Fibroblast of pulmonary artery (primary cell): ENCODE measurements around the gene AZU1.

Experiments
- DNase-seq: peaks from one replicate; pipeline ENCODE4 v3.0.0-alpha.2; 2010; ENCODE audit warnings: low read depth
- H3K4me3 ChIP-seq: replicated peaks from 2 replicates; pipeline ENCODE4 v1.5.1; 2011; ENCODE audit warnings: low read depth, mild to moderate bottlenecking, control low read depth, low read length, moderate library complexity
- TF ChIP-seq, protein P1 (sequence below): IDR thresholded peaks from 2 replicates; pipeline ENCODE4 v1.5.1; 2011; ENCODE audit warnings: mild to moderate bottlenecking, control low read depth, low read length, inconsistent platforms; ENCODE audit errors: missing control alignments

The AZU1 gene

DNA sequence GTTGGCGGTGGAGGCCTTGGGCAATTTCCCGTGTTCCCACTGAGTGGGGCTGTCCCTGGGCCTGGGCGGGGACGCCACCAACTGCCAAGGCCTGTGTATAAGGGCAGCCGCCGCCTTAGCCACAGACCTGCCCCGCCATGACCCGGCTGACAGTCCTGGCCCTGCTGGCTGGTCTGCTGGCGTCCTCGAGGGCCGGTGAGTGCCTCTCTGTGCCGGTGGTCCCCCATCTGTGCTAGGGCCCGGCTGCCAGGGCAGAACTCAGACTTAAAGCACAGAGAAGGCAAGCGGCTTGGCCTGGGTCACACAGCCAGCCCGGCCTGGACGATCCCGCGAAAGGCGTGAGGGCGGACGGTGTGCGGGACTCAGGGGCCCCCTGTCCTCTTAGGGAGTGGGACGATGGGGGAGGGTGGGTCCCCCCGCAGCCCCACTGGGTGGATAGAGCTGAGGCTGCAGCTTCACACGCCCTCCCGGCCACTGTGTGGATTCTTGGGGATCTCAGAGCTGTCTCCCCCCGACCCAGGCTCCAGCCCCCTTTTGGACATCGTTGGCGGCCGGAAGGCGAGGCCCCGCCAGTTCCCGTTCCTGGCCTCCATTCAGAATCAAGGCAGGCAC, at the start of gene AZU1:
TSS of gene AZU1 (plus strand) at position 128 of the 612 bp plus-strand sequence. CDS start at position 138, 10 bp downstream.
- TF ChIP-seq, protein P1, sequence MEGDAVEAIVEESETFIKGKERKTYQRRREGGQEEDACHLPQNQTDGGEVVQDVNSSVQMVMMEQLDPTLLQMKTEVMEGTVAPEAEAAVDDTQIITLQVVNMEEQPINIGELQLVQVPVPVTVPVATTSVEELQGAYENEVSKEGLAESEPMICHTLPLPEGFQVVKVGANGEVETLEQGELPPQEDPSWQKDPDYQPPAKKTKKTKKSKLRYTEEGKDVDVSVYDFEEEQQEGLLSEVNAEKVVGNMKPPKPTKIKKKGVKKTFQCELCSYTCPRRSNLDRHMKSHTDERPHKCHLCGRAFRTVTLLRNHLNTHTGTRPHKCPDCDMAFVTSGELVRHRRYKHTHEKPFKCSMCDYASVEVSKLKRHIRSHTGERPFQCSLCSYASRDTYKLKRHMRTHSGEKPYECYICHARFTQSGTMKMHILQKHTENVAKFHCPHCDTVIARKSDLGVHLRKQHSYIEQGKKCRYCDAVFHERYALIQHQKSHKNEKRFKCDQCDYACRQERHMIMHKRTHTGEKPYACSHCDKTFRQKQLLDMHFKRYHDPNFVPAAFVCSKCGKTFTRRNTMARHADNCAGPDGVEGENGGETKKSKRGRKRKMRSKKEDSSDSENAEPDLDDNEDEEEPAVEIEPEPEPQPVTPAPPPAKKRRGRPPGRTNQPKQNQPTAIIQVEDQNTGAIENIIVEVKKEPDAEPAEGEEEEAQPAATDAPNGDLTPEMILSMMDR = no peak
- no peak within 1 kb of the TSS for H3K4me3 ChIP-seq

DNA sequence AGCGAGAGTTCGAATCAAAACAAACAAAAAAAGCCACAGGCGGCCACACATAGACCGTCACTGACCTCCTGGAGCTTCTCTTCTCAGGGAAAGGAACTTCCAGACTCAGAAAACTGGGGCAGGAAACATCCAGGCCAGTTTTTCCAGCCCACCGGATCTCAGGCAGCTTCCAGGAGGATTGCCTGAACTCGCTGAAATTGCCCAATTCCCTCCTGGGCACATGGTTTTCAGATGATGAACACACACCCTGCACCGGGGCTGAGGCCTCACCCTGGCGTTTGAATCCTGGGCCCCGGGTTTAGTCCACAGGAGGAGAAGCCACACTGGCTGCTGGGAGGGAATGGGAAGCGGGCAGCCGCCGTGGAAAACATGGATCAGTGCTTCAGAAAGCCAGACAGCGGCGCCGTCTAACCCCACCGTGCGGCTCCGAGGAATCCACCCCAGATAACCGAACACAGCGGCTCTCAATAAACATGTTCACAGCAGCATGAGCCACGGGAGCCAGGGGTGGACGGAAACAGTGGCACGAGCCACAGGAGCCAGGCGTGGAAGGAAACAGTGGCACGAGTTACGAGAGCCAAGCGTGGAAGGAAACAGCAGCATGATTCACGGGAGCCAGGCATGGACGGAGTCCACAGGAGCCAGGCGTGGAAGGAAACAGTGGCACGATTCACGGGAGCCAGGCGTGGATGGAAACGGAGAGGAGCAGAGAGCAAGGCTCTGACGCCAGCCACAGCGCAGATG, 48.6 kb upstream of the AZU1 start:
- peak; percentile 95 for DNase-seq
- TF ChIP-seq, protein P1 = no peak
- H3K4me3 ChIP-seq = no peak overlapping the region

More for the DNA sequence above, at the start of gene AZU1:
- no peak for DNase-seq

DNA sequence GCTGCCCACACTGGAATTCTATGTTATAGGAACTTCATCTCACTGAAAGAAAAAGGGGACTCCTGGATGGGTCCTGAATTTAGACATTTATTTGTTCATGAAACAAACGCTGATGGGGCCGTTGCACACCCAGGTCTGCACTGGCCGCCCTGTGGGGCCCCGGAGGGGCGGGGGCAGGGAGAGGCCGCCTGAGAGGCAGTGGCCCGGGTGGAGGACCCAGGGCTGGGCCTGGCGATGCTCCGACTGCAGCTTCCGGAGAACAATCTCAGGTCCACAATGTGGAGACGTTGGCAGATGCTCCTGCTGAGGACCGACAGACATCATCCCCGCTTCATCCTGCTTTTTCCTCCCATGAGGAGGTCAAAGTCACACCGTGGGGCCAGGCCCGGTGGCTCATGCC, 46.7 kb upstream of the AZU1 start:
- H3K4me3 ChIP-seq = no peak overlapping the region
- TF ChIP-seq, protein P1 = no peak
- DNase-seq = no peak

GRCh38 chr19:781800-782184, 45.8 kb upstream of the AZU1 start:
- DNase-seq = no peak
- TF ChIP-seq, protein P1 = no peak
- no peak overlapping the region for H3K4me3 ChIP-seq

- peak overlapping the region; percentile 24 for H3K4me3 ChIP-seq
- DNase-seq = peak; percentile 76
- TF ChIP-seq, protein P1 = no peak
Observed at GRCh38 chr19:782185-782877, 45.3 kb upstream of the AZU1 start.

DNA sequence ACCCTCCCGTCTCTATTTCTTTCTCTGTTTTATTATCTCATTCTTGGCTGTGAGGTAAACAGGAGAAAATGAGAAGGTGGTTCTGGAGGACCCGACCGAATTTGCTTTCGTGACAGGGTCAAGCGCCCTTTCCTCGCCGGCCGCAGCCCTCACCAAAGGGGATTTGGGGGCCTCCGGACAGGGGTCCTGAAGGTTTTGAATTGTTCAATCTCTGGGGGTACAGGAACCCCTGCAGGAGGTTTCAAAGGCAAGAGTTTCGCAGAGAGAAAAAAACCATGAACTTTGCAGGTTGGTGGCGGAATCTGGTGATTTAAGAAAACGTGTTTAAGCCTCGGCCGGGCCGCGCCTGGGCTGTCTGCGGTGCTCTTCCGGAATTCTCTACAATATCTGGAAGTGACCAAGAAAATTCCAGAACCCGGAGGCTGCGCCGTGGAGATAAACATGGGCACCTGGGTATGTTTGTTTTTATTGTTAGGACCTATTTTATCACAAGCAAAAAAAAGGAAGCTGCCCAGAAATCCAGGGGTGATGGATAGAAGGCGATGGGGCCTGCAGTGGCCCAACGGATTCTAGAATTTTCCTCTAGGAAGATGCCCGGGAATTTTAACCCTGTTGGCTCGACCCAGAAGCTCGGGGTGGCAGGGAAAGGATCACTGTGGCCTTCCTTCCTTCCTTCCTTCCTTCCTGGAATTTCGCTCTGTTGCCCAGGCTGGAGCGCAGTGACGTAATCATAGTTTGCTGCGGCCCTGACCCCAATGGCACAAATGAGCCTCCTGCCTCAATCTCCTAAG, 44.6 kb upstream of the AZU1 start:
- peak overlapping the region; percentile 24 for H3K4me3 ChIP-seq
- DNase-seq = no peak
- TF ChIP-seq, protein P1 = no peak
